Cardiac fibroblast (primary cell): Measurements from ENCODE around the gene NPC1.
A peak's percentile ranks its signal among the peaks of the same experiment; 100 is the strongest.

Experiments used
- DNase-seq, 2 donors: peaks; one replicate each; pipeline versions ENCODE4 v3.0.0 to v3.0.0-alpha.2; 2010; ENCODE audit warnings: low read depth in 2 of 2
- H3K4me3 ChIP-seq, 2 donors: replicated peaks in 1 of 2; 1 replicate in 1 of 2; 2 replicates in 1 of 2; pipeline ENCODE4 v1.5.1; 2011; ENCODE audit warnings: low read depth in 2 of 2, low read length in 2 of 2, mild to moderate bottlenecking in 2 of 2, moderate library complexity in 1 of 2
- TF ChIP-seq, protein P1 (sequence below): IDR thresholded peaks from one replicate; pipeline ENCODE4 v1.5.1; 2011; ENCODE audit warnings: low read depth, mild to moderate bottlenecking, low read length, inconsistent platforms

NPC1 gene

DNA sequence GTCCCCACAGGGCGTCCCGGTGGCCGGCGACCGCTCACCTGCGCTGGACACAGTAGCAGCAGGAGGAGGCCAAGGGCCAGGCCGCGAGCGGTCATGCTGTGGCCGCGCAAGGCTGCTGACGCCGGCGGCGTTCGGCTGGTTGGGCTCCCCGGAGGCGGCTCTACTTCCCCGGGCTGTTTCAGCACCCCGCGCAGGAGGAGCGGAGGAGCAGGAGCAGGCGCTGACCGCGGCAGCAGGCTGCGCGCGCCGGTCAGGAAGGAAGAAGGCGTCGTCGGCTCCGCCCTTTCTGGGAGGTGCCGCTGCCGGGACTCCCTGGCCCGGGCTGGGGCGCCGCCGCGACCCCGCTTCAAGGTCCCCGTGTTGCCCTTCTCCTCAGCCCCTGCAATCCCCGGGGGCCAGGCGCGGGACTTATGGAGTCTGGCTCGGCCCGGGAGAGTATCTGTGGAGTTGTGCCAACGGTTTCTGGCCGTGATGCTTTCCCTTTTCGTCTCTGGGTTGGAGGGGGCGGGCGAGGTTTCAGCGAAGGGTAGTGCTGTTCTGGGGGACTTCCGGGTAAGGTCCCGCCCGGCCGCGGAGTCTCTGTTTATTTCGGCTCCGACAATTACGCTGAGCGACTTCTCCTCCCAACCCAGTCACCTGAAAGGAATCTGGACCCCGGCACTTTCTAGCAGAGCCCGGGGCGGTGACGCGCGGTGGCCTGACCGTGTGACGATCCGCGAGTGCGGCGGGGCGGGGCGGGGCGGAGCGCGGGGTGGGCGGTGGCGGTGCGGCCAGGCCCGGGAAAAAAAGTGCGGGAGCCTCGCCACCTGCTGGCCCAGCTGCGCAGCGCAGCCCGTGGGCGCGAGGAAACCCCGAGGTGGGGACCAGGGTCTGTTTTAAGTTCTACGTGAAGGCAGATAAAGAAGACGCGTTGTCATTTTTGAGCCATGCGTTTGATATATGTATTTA, at the start of gene NPC1:
Gene NPC1 (minus strand): TSS at position 258 of the 948 bp plus-strand sequence. CDS start 163 bp downstream, at position 95.
- peak within 1 kb of the TSS; percentile 77 to 97 for H3K4me3 ChIP-seq
- peak; percentile 96 to 98 for DNase-seq
- TF ChIP-seq, protein P1, sequence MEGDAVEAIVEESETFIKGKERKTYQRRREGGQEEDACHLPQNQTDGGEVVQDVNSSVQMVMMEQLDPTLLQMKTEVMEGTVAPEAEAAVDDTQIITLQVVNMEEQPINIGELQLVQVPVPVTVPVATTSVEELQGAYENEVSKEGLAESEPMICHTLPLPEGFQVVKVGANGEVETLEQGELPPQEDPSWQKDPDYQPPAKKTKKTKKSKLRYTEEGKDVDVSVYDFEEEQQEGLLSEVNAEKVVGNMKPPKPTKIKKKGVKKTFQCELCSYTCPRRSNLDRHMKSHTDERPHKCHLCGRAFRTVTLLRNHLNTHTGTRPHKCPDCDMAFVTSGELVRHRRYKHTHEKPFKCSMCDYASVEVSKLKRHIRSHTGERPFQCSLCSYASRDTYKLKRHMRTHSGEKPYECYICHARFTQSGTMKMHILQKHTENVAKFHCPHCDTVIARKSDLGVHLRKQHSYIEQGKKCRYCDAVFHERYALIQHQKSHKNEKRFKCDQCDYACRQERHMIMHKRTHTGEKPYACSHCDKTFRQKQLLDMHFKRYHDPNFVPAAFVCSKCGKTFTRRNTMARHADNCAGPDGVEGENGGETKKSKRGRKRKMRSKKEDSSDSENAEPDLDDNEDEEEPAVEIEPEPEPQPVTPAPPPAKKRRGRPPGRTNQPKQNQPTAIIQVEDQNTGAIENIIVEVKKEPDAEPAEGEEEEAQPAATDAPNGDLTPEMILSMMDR = peak; percentile 81

GRCh38 chr18:23636071-23636399, 49.7 kb upstream of the NPC1 start:
- TF ChIP-seq, protein P1 = no peak
- no peak overlapping the region for H3K4me3 ChIP-seq

DNA sequence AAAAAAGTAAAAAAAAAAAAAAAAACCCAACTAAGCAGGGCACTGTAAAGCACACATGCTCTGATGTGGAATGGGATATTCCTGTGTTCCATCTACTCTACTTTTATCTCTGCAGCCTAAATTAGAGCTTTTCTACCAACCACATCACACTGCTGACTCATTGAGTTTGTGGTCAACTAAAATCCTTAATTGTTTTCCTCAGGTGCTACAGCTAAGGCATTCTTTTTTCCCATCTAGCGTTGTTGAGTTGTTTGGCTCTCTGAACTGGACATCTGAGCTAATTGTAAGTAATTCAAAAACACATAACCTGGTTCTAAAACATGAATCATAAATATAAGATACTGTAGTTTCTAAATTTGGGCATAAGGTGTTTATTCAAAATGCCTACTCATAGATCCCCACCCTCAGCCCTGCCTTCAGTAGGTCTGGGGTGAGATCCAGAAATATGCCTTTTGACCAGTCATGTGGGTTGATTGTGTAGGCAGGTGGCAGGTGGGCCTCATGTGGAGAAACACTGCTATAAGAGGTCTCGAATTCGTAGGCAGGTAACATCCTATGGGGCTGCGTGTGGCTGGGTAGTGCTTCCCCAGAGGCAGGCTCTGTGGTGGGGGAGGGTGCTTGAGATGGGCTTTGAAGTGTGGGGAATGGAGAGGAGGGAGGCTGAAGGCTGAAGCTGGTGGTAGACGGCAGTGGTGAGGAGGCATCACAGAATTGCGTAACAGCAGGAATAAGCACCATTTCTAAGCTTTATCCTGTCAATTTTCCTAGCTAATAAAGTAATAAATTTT, 49.2 kb upstream of the NPC1 start:
- TF ChIP-seq, protein P1 = no peak
- DNase-seq = no peak

More at GRCh38 chr18:23636071-23636399, 49.7 kb upstream of the NPC1 start:
- no peak for DNase-seq

GRCh38 chr18:23634692-23635091, 48.4 kb upstream of the NPC1 start:
- DNase-seq = peak in 1 of 2 donors; percentile 22
- no peak overlapping the region for H3K4me3 ChIP-seq
- TF ChIP-seq, protein P1 = no peak

More for the DNA sequence above, 49.2 kb upstream of the NPC1 start:
- no peak overlapping the region for H3K4me3 ChIP-seq

- no peak overlapping the region for H3K4me3 ChIP-seq
- no peak for DNase-seq
- TF ChIP-seq, protein P1 = no peak
These were observed 46.3 kb upstream of the NPC1 start for GRCh38 chr18:23632615-23633014.

DNA sequence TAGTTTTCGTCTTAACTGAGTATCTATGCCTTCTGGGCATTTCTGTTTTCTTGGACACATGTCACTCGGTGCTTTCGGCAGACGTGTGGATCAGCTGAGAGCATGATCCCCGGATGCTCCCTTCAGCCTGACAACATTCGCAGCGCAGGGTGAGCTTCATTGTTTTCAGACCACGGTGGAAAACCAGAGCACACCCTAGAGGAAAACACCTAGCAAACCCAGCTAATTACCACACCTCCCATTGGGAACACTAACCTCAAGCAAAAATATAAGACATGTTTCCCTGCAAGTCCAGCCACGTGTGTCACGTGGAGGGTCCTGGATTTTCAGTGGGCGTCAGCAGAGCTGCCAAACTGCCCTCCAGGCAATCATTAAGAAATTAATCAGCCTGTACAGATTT, 45.4 kb upstream of the NPC1 start:
- H3K4me3 ChIP-seq = no peak overlapping the region
- TF ChIP-seq, protein P1 = no peak
- DNase-seq = no peak
